K562 (cell line): ENCODE measurements around the gene DCAF16. TPM values are rescaled to one million over a fixed set of nuclear protein-coding genes. Genes with fewer than 3 reads are reported as not detected.

Experiments used
- ADNP ChIP-seq: fragments of 200-800 bp; sonication (Bioruptor generic); IDR thresholded peaks from 2 replicates; pipeline ENCODE4 v1.6.1; 2016; ENCODE audit warnings: missing genetic modification characterization, missing compliant biosample characterization
- ATF7 ChIP-seq: fragments of 450-650 bp; IDR thresholded peaks from 2 replicates; pipeline ENCODE4 v1.7.1; 2014; ENCODE audit warnings: mild to moderate bottlenecking, moderate library complexity
- CHD2 ChIP-seq: IDR thresholded peaks from 2 replicates; pipeline ENCODE4 v1.6.1; 2011; ENCODE audit warnings: low read depth, low read length
- ILK ChIP-seq: fragments of 450-650 bp; IDR thresholded peaks from 2 replicates; pipeline ENCODE4 v1.6.1; 2016; ENCODE audit warnings: missing genetic modification characterization, low read depth, mild to moderate bottlenecking, missing compliant biosample characterization, moderate library complexity, borderline replicate concordance
- LARP7 ChIP-seq: fragments of 450-650 bp; IDR thresholded peaks from 2 replicates; pipeline ENCODE4 v1.6.1; 2016
- MBD2 ChIP-seq: sonication (generic); IDR thresholded peaks from 2 replicates; pipeline ENCODE4 v1.6.1; 2016; ENCODE audit warnings: low read depth, borderline replicate concordance
- NCOA4 ChIP-seq: fragments of 450-650 bp; IDR thresholded peaks from 2 replicates; pipeline ENCODE4 v1.6.1; 2018; ENCODE audit warnings: mild to moderate bottlenecking; ENCODE audit not compliant: partially characterized antibody
- PCBP1 ChIP-seq: fragments of 200-400 bp; formaldehyde crosslinking; IDR thresholded peaks from 2 replicates; pipeline ENCODE4 v1.6.1; 2018; ENCODE audit warnings: mild to moderate bottlenecking, low read depth, low read length; ENCODE audit not compliant: poor library complexity, severe bottlenecking
- RBFOX2 ChIP-seq: fragments of 200-400 bp; formaldehyde crosslinking; IDR thresholded peaks from 2 replicates; pipeline ENCODE4 v1.6.1; 2017; ENCODE audit warnings: low read depth, mild to moderate bottlenecking, low read length, moderate library complexity
- SP2 ChIP-seq: IDR thresholded peaks from 2 replicates; pipeline ENCODE4 v1.6.1; 2011; ENCODE audit warnings: mild to moderate bottlenecking, low read depth, low read length, moderate library complexity; ENCODE audit not compliant: poor library complexity, severe bottlenecking; ENCODE audit errors: extremely low read depth
- ZBTB12 ChIP-seq: fragments of 250-450 bp; sonication (Bioruptor Pico); IDR thresholded peaks from 2 replicates; pipeline ENCODE4 v1.4.0; 2020
- ZBTB33 ChIP-seq: sonication (generic); formaldehyde crosslinking; IDR thresholded peaks from 2 replicates; pipeline ENCODE4 v1.8.1; 2023; ENCODE audit warnings: mild to moderate bottlenecking, missing genetic modification reagents
- ZNF134 ChIP-seq: fragments of 250-450 bp; sonication (Bioruptor Pico); conservative IDR thresholded peaks from 2 replicates; pipeline ENCODE4 v1.4.0; 2020
- ZNF175 ChIP-seq: fragments of 200-800 bp; sonication (Bioruptor generic); IDR thresholded peaks from 2 replicates; pipeline ENCODE4 v1.6.1; 2016; ENCODE audit warnings: low read depth, mild to moderate bottlenecking, missing genetic modification characterization, missing compliant biosample characterization
- polyA plus RNA-seq, 8 experiments: library from polyadenylated mRNA; depleted of rRNA in 4 of 8; stranded (reverse) in 5 of 8; unstranded in 3 of 8; fragments of >200 nt; fragmentation: Nextera tagmentation in 2 of 8; fragmentation: Illumina TruSeq in 1 of 8; extraction: Ambion mirVana in 2 of 8; extraction: Trizol in 1 of 8; gene quantifications; 2 replicates each; pipeline versions ENCODE4 v1.2.1 to v1.2.3, GENCODE V29; 2011 to 2014; ENCODE audit warnings: inconsistent platforms in 1 of 8, missing spikeins in 1 of 8
- total RNA-seq, 7 experiments: library from RNA; depleted of rRNA in 6 of 7; stranded (reverse); fragments of >200 nt in 6 of 7; fragmentation: Illumina TruSeq in 2 of 7; extraction: Trizol in 2 of 7; gene quantifications; 2 replicates each; pipeline versions ENCODE4 v1.2.1 to v1.2.3, GENCODE V29; 2011 to 2021; ENCODE audit warnings: low replicate concordance in 1 of 7
- TF ChIP-seq, protein P1 (sequence below): sonication (generic); formaldehyde crosslinking; IDR thresholded peaks from 2 replicates; pipeline ENCODE4 v1.8.0; 2023; ENCODE audit warnings: missing genetic modification reagents, mild to moderate bottlenecking, borderline replicate concordance
- TF ChIP-seq, protein P2 (sequence below): sonication (generic); formaldehyde crosslinking; IDR thresholded peaks from 2 replicates; pipeline ENCODE4 v1.9.0; 2022; ENCODE audit warnings: mild to moderate bottlenecking, missing genetic modification reagents
- TF ChIP-seq, protein P3 (sequence below), 2 experiments: fragments of 450-650 bp in 1 of 2; sonication (generic) in 1 of 2; formaldehyde crosslinking; conservative IDR thresholded peaks; 2 replicates each; pipeline versions ENCODE4 v1.4.0 to v1.8.1; 2020 to 2022; ENCODE audit warnings: mild to moderate bottlenecking in 1 of 2, missing genetic modification reagents in 1 of 2

The DCAF16 gene
- total and polyA plus RNA-seq, 9 of the 15 experiments (the other 6 are each of a cell fraction or from before 2014, with no cell fraction given), result 20.5 to 82.8 (median 67.8) TPM

- TF ChIP-seq, protein P1, sequence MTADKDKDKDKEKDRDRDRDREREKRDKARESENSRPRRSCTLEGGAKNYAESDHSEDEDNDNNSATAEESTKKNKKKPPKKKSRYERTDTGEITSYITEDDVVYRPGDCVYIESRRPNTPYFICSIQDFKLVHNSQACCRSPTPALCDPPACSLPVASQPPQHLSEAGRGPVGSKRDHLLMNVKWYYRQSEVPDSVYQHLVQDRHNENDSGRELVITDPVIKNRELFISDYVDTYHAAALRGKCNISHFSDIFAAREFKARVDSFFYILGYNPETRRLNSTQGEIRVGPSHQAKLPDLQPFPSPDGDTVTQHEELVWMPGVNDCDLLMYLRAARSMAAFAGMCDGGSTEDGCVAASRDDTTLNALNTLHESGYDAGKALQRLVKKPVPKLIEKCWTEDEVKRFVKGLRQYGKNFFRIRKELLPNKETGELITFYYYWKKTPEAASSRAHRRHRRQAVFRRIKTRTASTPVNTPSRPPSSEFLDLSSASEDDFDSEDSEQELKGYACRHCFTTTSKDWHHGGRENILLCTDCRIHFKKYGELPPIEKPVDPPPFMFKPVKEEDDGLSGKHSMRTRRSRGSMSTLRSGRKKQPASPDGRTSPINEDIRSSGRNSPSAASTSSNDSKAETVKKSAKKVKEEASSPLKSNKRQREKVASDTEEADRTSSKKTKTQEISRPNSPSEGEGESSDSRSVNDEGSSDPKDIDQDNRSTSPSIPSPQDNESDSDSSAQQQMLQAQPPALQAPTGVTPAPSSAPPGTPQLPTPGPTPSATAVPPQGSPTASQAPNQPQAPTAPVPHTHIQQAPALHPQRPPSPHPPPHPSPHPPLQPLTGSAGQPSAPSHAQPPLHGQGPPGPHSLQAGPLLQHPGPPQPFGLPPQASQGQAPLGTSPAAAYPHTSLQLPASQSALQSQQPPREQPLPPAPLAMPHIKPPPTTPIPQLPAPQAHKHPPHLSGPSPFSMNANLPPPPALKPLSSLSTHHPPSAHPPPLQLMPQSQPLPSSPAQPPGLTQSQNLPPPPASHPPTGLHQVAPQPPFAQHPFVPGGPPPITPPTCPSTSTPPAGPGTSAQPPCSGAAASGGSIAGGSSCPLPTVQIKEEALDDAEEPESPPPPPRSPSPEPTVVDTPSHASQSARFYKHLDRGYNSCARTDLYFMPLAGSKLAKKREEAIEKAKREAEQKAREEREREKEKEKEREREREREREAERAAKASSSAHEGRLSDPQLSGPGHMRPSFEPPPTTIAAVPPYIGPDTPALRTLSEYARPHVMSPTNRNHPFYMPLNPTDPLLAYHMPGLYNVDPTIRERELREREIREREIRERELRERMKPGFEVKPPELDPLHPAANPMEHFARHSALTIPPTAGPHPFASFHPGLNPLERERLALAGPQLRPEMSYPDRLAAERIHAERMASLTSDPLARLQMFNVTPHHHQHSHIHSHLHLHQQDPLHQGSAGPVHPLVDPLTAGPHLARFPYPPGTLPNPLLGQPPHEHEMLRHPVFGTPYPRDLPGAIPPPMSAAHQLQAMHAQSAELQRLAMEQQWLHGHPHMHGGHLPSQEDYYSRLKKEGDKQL, result peak; percentile 95
- TF ChIP-seq PCBP1, result peak; percentile 22
- TF ChIP-seq ADNP (tag), result no peak
- TF ChIP-seq ZBTB12 (CRISPR knock-in tag), result 0 out of 2 replicates have a peak, but pooled peaks have one; percentile 57
- peak; percentile 55; the same call in 1 of the 2 replicates for TF ChIP-seq ATF7
- TF ChIP-seq ZNF134 (CRISPR knock-in tag), result no peak
- TF ChIP-seq ZBTB33 (CRISPR knock-in tag), result peak; percentile 89
- no peak for TF ChIP-seq ILK (tag)
- TF ChIP-seq, protein P2, sequence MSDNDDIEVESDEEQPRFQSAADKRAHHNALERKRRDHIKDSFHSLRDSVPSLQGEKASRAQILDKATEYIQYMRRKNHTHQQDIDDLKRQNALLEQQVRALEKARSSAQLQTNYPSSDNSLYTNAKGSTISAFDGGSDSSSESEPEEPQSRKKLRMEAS (CRISPR knock-in tag), result peak; percentile 99
- TF ChIP-seq NCOA4, result no peak
- TF ChIP-seq SP2, result peak; percentile 40
- TF ChIP-seq LARP7, result 0 out of 2 replicates have a peak, but pooled peaks have one; percentile 49
- peak; percentile 100 for TF ChIP-seq CHD2
- no peak for TF ChIP-seq ZNF175 (CRISPR knock-in tag)
- peak; percentile 71; the same call in 1 of the 2 replicates for TF ChIP-seq MBD2
- TF ChIP-seq, protein P3, sequence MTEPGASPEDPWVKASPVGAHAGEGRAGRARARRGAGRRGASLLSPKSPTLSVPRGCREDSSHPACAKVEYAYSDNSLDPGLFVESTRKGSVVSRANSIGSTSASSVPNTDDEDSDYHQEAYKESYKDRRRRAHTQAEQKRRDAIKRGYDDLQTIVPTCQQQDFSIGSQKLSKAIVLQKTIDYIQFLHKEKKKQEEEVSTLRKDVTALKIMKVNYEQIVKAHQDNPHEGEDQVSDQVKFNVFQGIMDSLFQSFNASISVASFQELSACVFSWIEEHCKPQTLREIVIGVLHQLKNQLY (CRISPR knock-in tag; conservative IDR thresholded peaks at IDR 0.05), result 0 out of 4 replicates have a peak, but pooled peaks of 1 of the 2 experiments have one; percentile 25
- peak; percentile 99 for TF ChIP-seq RBFOX2
These were observed at the start of gene DCAF16, which contains the start of gene NCAPG (continued) for GRCh38 chr4:17810260-17811077.
